Measurements from ENCODE around the gene YLPM1. TPM values are rescaled to one million over a fixed set of nuclear protein-coding genes. Genes with fewer than 3 reads are reported as not detected.

The YLPM1 gene
- total RNA-seq, 1 donor from 2014 or later = 55.9 TPM

DNA sequence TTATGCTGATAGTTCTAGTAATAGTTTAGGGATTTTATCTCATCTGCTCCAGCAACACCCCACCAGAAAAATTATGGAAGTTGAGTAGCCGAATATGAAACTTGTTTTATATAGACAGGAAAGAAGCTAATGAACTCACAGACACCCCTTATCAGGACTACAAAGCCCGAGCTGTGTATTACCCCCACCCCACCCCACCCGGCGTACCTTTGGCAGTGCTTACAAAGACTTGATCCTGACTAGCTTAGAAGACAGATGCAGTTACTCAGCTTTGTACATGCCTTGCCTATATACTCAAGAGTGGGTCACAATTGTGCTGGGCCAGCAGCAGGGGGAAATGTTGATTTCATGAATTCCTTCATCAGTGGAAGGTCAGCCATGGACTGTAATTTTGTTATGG is 90.5 kb downstream of the YLPM1 start:
- Histone ChIP-seq H3K27me3 (no peaks in the 10 kb centered on the region), H3K36me3 (no peaks in the 10 kb centered on the region), H2AFZ (replicated peaks) (no peak overlapping the region), H3F3A (ENCODE audit: low read depth) (no peaks in the 10 kb centered on the region), H3K27ac (no peak overlapping the region), H3K4me1 (no peaks in the 10 kb centered on the region), H3K9ac (no peak overlapping the region), H3K4me2 (no peak overlapping the region), H4K20me1 (ENCODE audit: low read depth) (no peaks in the 10 kb centered on the region), H3K4me3 (no peak overlapping the region), H3K9me3 (ENCODE audit: low read depth) (no peaks in the 10 kb centered on the region), H3K79me2 (ENCODE audit: low read depth) (no peaks in the 10 kb centered on the region)
- Mint-ChIP-seq H3K4me3 (no peak overlapping the region), H3K9me3 (no peaks in the 10 kb centered on the region), H3K27me3 (ENCODE audit: insufficient read depth, low read depth) (peaks cover 2% of the 10 kb centered on the region), H3K4me1 (peaks cover 2% of the 10 kb centered on the region), H3K36me3 (no peaks in the 10 kb centered on the region), H3K27ac (no peak overlapping the region)
- no peak for DNase-seq (ENCODE audit: low spot score)
- no peak for TF ChIP-seq EZH2phosphoT487 (IDR thresholded peaks at IDR 0.05)
- TF ChIP-seq, protein P1, sequence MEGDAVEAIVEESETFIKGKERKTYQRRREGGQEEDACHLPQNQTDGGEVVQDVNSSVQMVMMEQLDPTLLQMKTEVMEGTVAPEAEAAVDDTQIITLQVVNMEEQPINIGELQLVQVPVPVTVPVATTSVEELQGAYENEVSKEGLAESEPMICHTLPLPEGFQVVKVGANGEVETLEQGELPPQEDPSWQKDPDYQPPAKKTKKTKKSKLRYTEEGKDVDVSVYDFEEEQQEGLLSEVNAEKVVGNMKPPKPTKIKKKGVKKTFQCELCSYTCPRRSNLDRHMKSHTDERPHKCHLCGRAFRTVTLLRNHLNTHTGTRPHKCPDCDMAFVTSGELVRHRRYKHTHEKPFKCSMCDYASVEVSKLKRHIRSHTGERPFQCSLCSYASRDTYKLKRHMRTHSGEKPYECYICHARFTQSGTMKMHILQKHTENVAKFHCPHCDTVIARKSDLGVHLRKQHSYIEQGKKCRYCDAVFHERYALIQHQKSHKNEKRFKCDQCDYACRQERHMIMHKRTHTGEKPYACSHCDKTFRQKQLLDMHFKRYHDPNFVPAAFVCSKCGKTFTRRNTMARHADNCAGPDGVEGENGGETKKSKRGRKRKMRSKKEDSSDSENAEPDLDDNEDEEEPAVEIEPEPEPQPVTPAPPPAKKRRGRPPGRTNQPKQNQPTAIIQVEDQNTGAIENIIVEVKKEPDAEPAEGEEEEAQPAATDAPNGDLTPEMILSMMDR (IDR thresholded peaks at IDR 0.05) = no peak
- no peak for TF ChIP-seq EZH2 (IDR thresholded peaks at IDR 0.05)

DNA sequence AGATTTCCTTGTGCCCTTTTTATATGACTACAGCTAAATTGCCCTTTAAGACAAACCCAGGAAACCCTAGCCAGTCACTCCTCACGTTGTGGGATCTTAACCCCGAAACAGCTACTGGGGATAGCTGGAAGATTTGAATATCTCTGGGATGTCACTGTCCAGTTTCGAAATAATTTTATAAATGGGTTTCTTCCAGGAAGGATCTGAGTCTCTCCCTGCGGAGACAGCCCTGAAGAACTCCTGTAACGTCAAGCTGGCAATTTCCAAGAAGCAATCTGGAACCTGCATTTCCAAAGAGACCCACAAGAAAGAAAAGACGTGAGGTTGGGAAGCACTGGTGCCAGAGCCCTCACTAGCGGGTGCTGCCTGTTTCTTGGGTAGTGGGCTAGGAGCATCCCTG is 91.9 kb downstream of the YLPM1 start:
- peaks cover 2% of the 10 kb centered on the region for H3K27me3 Mint-ChIP-seq (ENCODE audit: insufficient read depth, low read depth)
- Histone ChIP-seq H4K20me1 (ENCODE audit: low read depth) (no peaks in the 10 kb centered on the region), H3F3A (ENCODE audit: low read depth) (no peaks in the 10 kb centered on the region), H3K4me3 (no peak overlapping the region), H3K4me2 (no peak overlapping the region), H3K27ac (no peak overlapping the region), H3K9me3 (ENCODE audit: low read depth) (no peaks in the 10 kb centered on the region), H3K79me2 (ENCODE audit: low read depth) (no peaks in the 10 kb centered on the region), H2AFZ (replicated peaks) (no peak overlapping the region), H3K27me3 (no peaks in the 10 kb centered on the region), H3K4me1 (no peaks in the 10 kb centered on the region), H3K9ac (no peak overlapping the region), H3K36me3 (no peaks in the 10 kb centered on the region)
- H3K4me3 Mint-ChIP-seq = no peak overlapping the region
- H3K4me1 Mint-ChIP-seq = peaks cover 2% of the 10 kb centered on the region
- TF ChIP-seq, protein P1 (IDR thresholded peaks at IDR 0.05) = no peak
- no peak overlapping the region for H3K27ac Mint-ChIP-seq
- DNase-seq (ENCODE audit: low spot score) = no peak
- H3K36me3 Mint-ChIP-seq = no peaks in the 10 kb centered on the region
- no peaks in the 10 kb centered on the region for H3K9me3 Mint-ChIP-seq

DNA sequence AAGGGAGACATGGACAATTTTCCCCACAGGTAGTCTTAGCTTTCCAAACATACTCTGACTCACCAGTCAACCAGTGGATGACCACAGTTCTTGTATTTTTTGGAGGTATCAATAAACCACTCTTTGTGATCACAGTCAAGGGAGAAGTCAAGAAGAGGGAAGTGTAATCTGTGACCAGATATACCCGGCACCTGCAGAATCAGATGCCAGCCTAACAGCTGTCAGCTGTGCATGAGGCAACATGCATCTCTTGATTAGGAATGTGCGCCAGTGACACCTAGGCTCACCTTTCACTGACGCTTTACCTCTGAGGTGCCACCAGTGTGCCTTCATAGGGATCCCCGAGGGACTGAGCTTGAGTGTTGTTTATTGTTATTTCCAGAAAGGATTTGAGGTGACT is 92.8 kb downstream of the YLPM1 start:
- Histone ChIP-seq H3K36me3 (no peaks in the 10 kb centered on the region), H3K27ac (no peak overlapping the region), H4K20me1 (ENCODE audit: low read depth) (no peaks in the 10 kb centered on the region), H3K79me2 (ENCODE audit: low read depth) (no peaks in the 10 kb centered on the region), H3K27me3 (no peaks in the 10 kb centered on the region), H3K9me3 (ENCODE audit: low read depth) (no peaks in the 10 kb centered on the region), H3K4me1 (no peaks in the 10 kb centered on the region), H3K4me2 (no peak overlapping the region), H3K4me3 (no peak overlapping the region), H2AFZ (replicated peaks) (no peak overlapping the region), H3K9ac (no peak overlapping the region), H3F3A (ENCODE audit: low read depth) (no peaks in the 10 kb centered on the region)
- TF ChIP-seq EZH2phosphoT487 (IDR thresholded peaks at IDR 0.05) = no peak
- TF ChIP-seq EZH2 (IDR thresholded peaks at IDR 0.05) = no peak
- TF ChIP-seq, protein P1 (IDR thresholded peaks at IDR 0.05) = no peak
- DNase-seq (ENCODE audit: low spot score) = no peak
- Mint-ChIP-seq H3K27ac (no peak overlapping the region), H3K27me3 (ENCODE audit: insufficient read depth, low read depth) (peaks cover 2% of the 10 kb centered on the region), H3K36me3 (no peaks in the 10 kb centered on the region), H3K4me1 (peaks cover 2% of the 10 kb centered on the region), H3K4me3 (no peak overlapping the region), H3K9me3 (no peaks in the 10 kb centered on the region)

DNA sequence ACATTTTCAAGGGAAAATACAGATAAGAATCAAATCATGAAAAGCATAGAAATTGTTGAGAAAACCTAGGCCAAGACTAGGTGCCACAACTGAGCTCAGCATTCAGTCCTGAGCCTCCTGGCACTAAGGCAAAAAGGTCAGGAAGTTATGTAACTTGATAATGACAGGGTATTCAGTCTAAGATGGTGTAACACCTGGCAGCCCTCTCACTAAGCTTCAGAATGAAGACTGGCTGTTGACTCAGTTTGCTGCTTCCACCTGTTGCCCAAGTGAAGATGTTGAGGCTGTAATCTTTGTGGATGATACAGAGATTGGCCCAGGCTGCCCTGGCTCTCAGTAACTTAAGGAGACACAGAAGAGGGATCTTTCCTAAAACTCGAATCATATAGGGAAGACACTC is 93.2 kb downstream of the YLPM1 start:
- Histone ChIP-seq H3K79me2 (ENCODE audit: low read depth) (no peaks in the 10 kb centered on the region), H3F3A (ENCODE audit: low read depth) (no peaks in the 10 kb centered on the region), H3K4me1 (no peaks in the 10 kb centered on the region), H3K36me3 (no peaks in the 10 kb centered on the region), H3K27ac (no peak overlapping the region), H3K27me3 (no peaks in the 10 kb centered on the region), H3K9ac (no peak overlapping the region), H3K4me2 (no peak overlapping the region), H3K9me3 (ENCODE audit: low read depth) (no peaks in the 10 kb centered on the region), H4K20me1 (ENCODE audit: low read depth) (no peaks in the 10 kb centered on the region), H2AFZ (replicated peaks) (no peak overlapping the region), H3K4me3 (no peak overlapping the region)
- DNase-seq (ENCODE audit: low spot score) = no peak
- H3K4me1 Mint-ChIP-seq = peaks cover 2% of the 10 kb centered on the region
- H3K27me3 Mint-ChIP-seq (ENCODE audit: insufficient read depth, low read depth) = peaks cover 2% of the 10 kb centered on the region
- no peaks in the 10 kb centered on the region for H3K9me3 Mint-ChIP-seq
- H3K27ac Mint-ChIP-seq = no peak overlapping the region
- TF ChIP-seq, protein P1 (IDR thresholded peaks at IDR 0.05) = no peak
- TF ChIP-seq EZH2 (IDR thresholded peaks at IDR 0.05) (no peak), EZH2phosphoT487 (IDR thresholded peaks at IDR 0.05) (no peak)
- H3K4me3 Mint-ChIP-seq = no peak overlapping the region
- H3K36me3 Mint-ChIP-seq = no peaks in the 10 kb centered on the region

Measured in neural progenitor cell (in vitro differentiated cells).